GF-D8 (cell line): ENCODE data around the gene MTCL3.

Experiments used
- DNase-seq: peaks from one replicate; lab custom pipeline; 2025; lab: John Stamatoyannopoulos, UW

MTCL3 gene

DNA sequence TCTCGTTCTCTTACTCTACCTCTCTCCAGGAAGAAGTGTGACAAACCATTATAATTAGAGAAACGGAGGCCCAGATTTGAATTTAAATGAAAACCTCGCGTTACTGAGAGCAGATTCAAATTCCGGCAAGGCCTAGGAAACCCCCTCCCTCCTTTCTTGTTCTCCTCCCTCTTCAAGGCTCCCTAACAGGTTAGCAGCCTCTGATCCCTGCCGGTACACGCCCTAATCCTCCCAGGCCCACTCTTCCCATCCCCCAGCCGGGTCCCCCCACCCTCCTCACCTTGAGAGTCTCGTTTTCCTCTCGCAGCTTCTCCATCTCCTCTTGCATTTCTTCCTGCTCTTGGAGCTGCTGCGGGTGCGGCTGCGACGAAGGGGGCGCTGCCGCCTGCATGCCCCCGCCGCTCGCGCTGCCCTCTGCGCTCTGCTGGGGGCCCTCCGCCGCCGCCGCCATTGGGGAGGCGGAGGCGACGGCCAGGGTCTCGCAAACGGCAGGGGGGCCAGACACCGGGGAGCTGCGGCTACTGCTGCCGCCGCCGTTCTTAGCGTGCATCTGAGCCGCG, 3.8 kb downstream of the MTCL3 start:
- DNase-seq, result no peak

DNA sequence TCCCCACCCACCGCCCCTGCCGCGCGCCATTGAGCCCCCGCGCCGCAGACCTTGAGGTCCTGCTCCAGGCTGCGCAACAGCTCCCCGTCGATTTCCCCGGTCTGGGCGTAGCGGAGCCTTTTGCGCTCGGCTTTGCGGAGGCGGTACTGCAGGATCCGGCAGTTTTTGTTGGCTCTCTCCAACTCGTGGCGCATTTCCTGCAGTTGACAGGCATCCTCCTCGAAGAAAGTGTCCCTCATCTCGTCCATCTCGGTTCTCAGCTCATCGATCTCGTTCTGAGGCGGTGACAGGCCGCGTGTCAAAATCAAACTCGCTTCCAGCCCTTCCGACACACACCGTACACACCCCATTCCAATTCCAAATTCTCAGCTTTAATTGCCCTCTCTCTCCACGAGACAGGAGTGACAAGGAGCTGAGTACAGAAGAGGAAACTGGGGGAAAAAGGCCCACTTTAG, 4.3 kb downstream of the MTCL3 start:
- no peak for DNase-seq

DNA sequence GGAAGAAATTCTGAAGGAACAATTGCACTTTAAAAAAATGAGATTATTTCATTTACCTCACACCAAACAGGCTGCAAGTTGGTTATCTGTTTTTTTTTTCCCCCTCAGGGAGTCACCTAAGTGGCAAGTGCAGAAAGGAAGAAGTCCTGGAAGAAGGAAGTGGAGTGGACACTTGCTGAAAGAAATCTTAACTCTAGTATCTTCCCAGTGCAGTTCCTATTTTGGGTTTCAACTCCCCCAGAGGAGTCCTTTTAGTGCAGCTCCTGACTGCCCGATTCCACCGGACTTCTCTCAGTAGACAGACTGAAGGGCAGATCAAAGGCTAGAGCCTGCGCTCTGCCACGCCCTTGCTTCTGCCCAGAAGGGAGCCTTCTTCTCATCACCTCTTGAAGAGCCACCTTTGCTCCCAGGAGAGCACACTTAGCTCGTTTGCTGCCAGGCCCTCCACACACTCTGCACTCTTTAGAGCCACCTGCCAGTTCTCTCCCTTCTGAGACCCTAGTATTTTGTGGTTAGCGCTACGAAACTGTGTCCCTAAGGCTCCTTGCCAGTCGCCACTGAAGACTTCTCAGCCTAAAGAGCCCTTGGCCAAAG, 4.9 kb downstream of the MTCL3 start:
- no peak for DNase-seq

DNA sequence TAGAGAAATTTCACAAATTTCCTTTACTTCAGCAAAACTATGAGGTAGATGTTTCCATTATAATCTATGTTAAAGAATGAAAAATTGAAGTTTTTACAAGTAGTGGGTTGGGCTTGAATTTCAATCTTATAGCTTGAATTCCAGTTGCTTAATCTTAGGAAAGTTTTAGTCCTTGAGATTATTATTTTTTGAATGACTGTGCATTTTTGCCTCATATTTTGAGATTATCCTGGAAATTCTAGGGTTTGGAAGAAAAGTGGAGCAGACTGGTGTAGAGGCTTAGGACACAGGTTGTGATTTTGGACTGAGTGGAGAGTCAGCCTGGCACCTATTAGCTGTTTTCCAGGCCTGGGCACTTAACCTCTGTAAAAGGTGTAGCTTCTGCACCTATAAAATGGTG, 5.7 kb downstream of the MTCL3 start:
- no peak for DNase-seq

DNA sequence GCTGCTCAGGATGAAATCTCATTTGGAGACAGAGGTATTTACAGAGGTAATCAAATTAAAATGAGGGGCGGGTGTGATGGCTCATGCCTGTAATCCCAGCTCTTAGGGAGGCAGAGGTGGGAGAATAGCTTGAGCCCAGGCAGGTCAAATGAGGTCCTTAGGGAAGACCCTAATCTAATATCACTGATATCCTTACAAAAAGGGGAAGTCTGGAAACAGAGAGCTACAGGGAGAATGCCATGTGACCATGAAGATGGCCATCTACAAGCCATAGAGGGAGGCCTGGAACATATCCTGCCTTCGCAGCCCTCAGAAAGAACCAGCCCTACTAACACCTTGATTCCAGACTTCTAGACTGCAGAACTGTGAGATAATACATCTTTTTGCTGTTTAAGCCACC, 8.3 kb downstream of the MTCL3 start:
- DNase-seq, result no peak

DNA sequence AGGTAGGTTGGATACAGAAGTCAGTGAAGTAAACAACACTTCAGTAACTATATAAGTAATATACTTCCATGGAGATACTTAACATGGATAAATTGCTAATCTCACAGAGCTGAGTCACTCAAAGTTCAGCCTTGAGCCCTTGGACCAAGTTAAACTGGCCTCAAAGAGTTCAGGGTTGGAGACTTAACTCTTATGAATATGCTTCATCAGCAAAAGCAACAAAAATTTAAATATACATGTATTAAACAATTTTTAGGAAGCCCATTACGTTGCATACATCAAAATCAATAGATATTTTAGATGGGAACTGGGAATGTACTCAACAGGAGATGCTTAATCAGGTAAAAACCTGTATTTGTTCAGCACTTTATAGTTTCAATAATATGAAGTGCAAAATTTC, 12.2 kb downstream of the MTCL3 start:
- DNase-seq, result no peak

DNA sequence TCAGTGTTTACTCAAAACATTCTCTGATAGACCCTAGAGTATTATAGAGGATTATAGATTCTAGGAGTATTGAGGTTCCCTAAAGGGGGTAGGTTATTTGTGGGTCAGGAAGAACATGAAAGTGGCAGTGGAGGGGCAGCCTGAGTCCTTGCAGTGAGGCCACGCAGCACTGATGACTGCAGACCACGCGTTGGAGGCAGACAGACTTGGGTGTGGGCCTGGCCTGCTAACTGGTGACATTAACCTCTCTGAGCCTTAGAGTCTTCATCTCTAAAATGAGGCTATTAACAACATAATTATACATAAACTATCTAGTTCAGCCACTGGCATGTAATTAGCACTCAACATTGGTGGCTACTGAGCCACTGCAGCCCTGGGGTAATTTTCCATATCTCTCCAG, 16.1 kb downstream of the MTCL3 start:
- DNase-seq, result no peak

DNA sequence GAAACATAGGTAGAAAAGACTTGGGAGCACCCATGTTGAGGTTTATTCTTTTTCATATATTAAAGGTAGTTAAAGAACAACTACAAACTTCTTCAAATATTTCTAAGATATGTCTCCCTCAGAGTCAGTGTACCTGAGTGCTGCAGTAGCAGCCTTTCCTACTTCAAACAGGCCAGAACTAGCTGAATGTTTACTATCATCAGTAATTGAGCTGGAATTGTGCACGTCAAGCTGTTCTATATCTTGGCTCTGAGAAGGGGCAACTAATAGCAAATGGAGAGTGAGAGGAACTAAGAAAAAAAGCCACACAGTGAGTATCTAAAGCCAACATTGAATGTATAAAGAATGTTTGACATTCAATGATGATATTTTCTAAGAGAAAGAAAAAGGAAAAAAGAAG, 21.7 kb downstream of the MTCL3 start:
- no peak for DNase-seq

DNA sequence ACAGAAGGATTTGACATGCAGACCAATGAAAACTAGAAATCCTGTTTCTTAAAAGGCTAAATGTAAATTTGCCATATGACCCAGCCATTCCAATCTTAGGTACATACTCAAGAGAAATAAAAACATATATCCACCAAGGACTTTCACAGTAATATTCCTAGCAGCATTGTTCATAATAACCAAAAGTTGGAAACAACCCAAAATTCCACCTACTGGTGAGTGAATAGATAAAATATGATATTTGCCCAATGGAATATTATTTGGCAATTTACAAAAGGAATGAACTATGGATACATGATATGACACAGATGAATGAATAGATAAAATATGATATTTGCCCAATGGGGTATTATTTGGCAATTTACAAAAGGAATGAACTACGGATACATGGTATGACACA, 22.7 kb downstream of the MTCL3 start:
- DNase-seq, result no peak

DNA sequence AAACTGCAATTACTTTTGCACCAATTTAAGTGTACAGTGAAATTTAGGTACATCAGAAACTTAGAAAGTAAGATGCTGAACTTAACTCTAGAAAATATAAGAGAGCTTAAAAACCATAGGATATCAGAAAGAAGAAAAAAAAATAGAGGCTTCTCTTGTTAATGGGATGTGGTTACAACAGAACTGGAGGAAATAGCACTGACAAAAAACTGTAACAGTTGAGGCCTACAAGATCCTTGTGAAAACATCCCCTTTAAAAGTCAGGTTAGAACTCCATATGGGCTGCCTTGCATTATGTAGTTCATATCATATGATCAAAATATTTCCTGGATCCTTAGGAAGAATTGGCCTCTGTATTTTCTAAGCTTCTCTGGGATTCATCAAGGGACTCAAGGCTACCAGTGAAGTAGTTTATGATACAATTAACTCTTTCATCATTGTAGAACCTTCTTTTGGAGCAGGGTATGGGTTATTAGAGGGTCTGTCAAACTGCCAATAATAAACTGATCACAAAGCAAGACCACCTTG, 24.8 kb downstream of the MTCL3 start:
- no peak for DNase-seq

DNA sequence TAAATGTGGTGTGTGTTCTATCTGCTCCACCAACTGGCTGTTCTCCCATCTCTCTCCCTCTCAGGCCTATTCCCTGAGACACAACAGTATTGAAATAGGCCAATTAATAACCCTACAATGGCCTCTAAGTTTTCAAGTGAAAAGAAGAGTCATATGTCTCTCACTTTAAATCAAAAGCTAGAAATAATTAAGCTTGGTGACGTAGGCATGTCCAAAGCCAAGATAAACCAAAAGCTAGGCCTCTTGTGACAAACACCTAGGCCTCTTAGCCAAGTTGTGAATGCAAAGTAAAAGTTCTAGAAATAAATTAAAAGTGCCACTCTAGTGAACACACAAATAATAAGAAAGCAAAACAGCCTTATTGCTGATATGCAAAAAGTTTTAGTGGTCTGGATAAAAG, 29.9 kb downstream of the MTCL3 start:
- no peak for DNase-seq

DNA sequence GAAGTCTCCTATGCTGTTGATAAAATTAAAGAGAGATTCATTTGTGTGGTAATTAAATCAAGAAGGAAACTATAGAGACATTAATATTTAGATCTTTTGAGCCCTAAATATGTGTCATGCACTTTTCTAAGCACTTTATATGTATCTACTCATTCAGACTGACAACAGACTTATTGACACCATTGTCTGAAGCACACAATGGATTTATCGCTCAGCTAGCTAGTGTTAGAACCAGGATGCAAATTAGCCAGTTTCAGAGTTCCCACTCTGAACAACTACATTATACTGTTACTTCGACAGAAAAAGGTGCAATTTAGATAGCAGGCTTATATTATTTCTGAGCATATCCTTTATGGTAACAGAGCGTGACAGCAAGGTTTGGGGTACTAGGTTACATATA, 32.2 kb downstream of the MTCL3 start:
- DNase-seq, result no peak

DNA sequence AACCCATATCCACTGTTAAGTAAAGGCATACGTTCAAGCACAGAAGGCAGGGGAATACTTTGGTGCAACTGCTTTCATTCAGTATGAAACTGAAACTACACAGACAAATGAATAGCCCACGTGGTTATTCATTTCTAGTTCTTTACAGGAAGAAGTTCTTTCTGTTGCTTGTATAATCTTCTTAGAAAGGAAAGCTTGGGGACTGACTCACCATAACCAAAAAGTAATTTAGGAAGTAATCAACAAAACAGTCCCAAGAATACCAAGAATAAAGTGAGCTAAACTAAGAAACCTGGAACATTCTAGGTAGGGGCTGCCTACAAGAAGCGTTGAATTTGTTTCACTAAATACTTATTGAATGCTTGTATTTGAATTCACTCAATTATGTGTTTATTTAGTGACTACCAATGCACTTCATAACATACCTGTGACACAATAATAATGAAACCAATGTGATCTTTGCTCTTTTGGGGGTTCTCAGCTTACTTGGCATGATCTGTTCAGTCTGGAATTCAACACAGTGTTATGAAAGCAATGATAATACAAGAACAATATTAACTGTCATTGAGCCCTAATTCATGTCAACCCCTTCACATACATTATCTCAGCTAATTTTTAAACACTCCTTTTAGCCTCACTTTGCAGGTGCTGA, 34.8 kb downstream of the MTCL3 start:
- no peak for DNase-seq

DNA sequence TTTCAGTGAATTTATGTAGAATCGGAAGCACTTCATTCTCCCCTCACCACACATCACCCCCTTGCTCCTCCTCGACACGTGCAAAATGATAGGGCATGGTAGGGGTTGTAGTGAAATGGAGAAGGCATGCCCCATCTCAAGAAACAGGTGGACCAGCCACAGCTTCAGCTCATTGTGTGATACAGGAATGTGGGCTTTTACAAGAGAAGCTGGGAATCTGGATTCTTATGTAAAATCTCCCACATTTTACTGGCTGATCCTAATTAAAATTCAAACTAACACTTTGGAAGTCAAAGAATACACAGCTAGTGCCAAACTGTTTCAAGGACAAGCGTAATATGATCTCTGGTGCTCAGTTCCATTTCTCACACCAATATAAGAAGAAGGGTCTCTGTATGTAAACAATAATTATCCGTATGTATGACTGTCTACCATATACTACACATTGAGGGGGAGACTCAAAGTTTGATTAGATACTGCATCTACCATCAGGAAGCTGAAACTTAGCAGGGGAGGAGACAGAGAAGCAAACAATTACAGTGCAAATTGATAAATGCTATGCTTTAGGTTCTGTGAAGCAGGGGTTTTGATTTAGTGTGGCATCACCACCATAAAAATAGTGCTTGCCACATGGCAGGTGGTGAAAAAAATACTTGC, 35.6 kb downstream of the MTCL3 start:
- DNase-seq, result no peak

DNA sequence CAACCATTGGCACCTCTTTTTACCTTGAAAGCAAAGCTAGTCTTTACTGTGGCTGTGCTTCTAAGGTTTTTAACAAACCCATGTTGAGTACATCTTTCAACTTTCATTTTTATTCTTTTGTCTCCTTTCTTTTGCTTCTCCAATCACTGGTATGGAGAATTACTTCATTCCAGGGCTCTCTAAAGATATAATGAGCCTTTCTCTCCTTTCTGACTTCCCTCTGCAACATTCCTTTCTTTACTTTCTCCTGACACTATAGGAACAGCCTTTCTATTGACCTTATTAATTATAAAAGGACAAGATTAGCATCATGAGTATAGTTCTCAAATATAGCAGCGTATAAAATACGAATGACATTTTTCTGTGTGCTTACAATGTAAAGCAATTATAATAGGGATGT, 36.8 kb downstream of the MTCL3 start:
- no peak for DNase-seq

DNA sequence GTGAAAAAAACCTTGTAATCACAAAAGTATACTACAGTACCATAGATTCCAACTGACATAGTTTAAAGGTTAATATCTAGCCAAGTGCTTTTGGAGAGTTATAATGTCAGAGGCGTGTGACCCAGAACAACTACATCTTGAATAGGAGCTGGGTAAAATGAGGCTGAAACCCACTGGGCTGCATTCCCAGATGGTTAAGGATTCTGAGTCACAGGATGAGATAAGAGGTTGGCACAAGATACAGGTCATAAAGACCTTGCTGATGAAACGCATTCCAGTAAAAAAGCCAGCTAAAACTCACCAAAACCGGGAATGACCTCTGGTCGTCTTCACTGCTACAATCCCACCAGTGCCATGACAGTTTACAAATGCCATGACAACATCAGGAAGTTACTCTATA, 37.5 kb downstream of the MTCL3 start:
- no peak for DNase-seq

DNA sequence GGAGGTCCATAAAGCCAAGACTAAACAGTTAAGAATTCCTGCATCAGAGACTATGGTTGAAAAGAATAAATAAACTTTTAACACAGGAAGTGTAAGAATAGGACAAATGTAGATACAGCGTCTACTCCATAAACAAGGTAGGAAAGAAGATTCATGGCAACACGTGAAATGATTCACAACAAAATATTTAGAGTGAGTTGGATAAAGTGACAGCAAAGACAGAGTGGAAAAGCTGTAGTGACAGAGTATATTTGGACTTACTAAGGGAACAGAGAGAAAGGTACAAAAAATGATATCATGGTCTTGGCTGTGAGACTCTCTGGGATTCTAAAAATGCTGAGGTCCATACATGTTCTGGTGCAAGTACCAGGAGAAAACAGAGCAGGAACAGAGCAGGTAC, 38.0 kb downstream of the MTCL3 start:
- no peak for DNase-seq

DNA sequence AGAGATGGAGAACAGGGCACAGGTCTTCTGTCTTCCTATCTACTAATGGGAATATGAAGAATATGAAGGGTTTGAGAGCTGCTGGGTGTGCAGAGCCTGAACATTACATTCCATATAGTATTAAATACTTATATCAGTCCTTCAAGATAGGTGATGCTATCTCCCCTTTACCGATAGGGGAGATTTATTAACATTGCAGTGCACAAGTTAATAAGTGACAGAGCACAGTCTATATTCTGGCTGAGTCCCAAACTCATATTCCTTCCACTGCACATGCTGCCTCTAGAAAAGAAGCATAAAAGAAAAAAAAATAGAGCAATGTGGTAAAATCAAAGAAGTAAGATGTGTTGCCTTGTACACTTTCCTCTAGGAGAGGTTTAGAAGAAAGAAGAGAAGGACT, 41.5 kb downstream of the MTCL3 start:
- DNase-seq, result no peak

DNA sequence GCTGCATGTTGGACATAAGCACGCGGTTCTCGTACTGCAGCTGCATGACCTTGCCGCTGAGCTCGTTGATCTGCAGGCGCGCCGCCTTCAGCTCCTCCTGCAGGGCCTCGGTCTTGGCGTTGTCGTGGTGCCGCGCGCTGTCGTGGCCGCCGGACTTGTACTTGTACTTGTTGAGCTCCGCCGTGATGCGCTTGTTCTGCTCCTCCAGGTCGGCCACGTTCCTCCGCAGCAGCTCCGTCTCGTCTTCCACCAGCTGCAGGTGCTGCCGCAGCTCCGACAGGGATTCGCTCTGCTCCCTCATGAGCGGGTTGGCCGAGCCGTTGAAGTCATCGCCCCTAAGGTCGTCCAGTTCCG, 43.3 kb downstream of the MTCL3 start:
- no peak for DNase-seq

DNA sequence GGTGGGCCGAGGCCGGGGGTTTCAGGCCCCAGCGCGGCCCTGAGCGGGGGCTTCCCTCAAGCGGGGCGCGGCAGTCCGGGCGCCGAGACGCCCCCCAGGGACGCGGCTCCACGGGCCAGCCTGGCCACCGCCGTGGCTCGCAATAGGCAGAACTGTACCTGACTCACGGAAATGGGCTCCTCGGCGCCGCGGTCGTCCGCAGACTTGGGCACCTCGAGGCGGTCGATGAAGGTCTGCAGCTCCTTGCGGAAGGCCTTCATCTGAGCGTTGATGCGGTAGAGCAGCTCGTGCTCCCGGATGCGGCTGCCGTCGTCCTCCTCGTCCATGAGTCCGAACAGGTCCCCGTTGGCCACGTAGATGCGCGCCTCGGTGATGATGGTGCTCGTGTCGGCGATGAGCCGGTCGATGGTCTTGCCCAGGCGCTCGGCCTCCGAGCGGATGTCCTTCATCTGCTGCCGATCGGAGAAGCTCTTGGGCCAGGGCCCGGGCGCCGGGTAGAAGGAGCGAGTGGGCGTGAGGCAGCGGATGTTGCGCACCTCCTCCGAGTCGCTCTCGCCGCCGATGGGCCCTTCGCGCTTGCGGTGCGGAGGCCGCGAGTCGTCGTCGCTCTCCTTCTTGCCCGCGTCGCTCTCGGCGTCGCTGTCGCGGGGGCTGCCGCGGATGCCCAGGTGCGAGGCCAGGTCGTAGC, 43.9 kb downstream of the MTCL3 start:
- DNase-seq, result no peak

DNA sequence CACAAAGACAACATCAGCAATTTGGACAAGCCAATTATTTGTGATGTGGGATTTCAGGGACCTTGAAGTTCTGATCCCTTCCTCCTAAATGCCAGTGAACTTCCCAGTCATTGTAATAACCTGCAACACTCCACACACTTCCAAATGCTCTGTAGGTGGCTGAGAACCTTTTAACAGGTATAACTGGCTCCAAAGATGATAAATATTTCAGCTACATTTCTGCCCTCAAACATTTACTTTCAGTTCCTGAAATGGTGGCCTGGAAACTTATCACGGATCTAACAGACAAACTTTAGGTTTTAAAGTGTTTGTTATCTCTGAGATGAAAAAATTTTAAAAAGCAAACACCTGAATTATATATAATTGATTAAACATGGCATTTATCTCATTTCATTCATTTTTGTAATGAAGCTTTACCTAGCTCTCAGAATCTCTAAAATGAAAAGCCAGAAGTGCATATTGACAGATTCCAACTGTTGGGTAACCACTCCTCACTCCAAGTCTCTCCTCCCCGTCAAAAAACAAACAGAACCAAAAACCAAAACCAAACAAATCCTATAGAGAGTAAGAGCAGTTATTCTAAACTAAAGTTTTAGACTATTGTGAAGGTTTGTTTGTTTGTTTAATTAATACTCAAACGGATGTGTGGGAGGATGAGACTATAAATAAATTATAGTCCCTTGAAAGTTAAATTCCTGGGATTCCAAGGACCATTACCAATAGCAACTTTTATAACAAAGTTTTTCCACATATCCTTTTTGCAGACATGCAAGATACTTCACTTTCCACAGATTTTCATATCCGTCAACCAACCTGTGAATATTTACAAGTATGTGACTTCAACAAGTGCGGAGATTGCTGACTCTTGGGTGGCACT, 47.5 kb downstream of the MTCL3 start:
- no peak for DNase-seq

DNA sequence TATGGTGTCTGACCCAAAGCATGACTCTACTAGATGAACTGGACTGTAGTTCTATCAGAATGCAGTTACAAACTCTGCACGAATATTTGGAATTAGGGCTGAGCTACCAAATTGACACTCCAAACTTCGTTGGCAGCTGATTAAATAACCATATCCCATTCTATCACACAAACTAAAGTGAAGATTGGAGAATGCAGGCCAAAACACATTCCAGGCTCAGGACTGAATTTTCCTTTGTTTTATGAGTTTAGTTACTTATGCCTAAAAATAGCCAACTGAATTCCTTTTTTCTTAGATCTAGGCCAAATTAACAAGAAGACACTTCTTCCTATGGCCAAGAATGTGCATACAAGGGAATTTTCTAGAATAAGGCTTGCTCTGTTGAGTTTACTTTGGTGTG, 50.2 kb downstream of the MTCL3 start:
- no peak for DNase-seq
